Stimulated activated naive CD4-positive, alpha-beta T cell (primary cell): Measurements from ENCODE around the gene PTGES2.
"Not testable (repeated sequence)": the region's sequence is repeated elsewhere in the genome, so short reads cannot be mapped to it uniquely, and the experiment has no call there.

Source experiments
- DNase-seq, 6 experiments: peaks; one replicate each; lab custom pipeline; 2025; lab: John Stamatoyannopoulos, UW

The PTGES2 gene

GRCh38 chr9:128118971-128119665 is 8.4 kb downstream of the PTGES2 start:
- DNase-seq = no peak

- DNase-seq = no peak
These were observed 9.1 kb downstream of the PTGES2 start for GRCh38 chr9:128118472-128118857.

GRCh38 chr9:128117613-128118471 is 9.7 kb downstream of the PTGES2 start:
- peak; percentile 79 to 96 (median 92) for DNase-seq

GRCh38 chr9:128116104-128117083 is 11.1 kb downstream of the PTGES2 start:
- DNase-seq = no peak

GRCh38 chr9:128115187-128116103 is 12.1 kb downstream of the PTGES2 start:
- no peak for DNase-seq

GRCh38 chr9:128114326-128115186 is 13.0 kb downstream of the PTGES2 start:
- DNase-seq = no peak

GRCh38 chr9:128113526-128114325 is 13.8 kb downstream of the PTGES2 start:
- no peak for DNase-seq

- DNase-seq = not testable (repeated sequence)
These were observed 15.8 kb downstream of the PTGES2 start for GRCh38 chr9:128111726-128112125.

- DNase-seq = no peak
These were observed 18.3 kb downstream of the PTGES2 start for GRCh38 chr9:128109050-128109709.

GRCh38 chr9:128108269-128109049 is 19.1 kb downstream of the PTGES2 start:
- no peak for DNase-seq

GRCh38 chr9:128107468-128108268 is 19.9 kb downstream of the PTGES2 start:
- DNase-seq = no peak

GRCh38 chr9:128106940-128107467 is 20.5 kb downstream of the PTGES2 start:
- no peak for DNase-seq

GRCh38 chr9:128106181-128106939 is 21.2 kb downstream of the PTGES2 start:
- peak in 3 of 6 experiments; percentile 9 to 23 (median 18) for DNase-seq

- no peak for DNase-seq
These were observed 21.9 kb downstream of the PTGES2 start for GRCh38 chr9:128105538-128106175.

GRCh38 chr9:128104171-128104618 is 23.3 kb downstream of the PTGES2 start:
- no peak for DNase-seq
